Measurements from ENCODE around the gene SPPL2A. TPM values are rescaled to one million over a fixed set of nuclear protein-coding genes. Genes with fewer than 3 reads are reported as not detected.

The SPPL2A gene
- total and polyA plus RNA-seq, 10 of the 15 experiments (the other 5 are each of a cell fraction or from before 2014, with no cell fraction given): 11.3 to 83.8 (median 44.0) TPM

- TF ChIP-seq BCL3 (IDR thresholded peaks at IDR 0.05; ENCODE audit: borderline replicate concordance, insufficient read depth, low read depth, low read length, poor library complexity, severe bottlenecking) (no peak), ELK1 (IDR thresholded peaks at IDR 0.05; ENCODE audit: low read depth, low read length) (no peak)
These were observed 28.7 kb downstream of the SPPL2A start (continued) for GRCh38 chr15:50736823-50737222.

- ChIA-PET POLR2A (no interaction called here), RAD21 (ENCODE audit: unreplicated experiment) (no interaction called here), CTCF (no interaction called here), SMC1A (ENCODE audit: uncharacterized antibody, unreplicated experiment) (interaction anchor here (0.6 kb wide), 1 partner anchor 161 kb away, joined by 3 read pairs; no protein-coding TSS in a partner anchor)
- 100% methylated on average over 4 of the region's 4 CpGs for WGBS (ENCODE audit: insufficient coverage, insufficient replicate concordance, low lambda C conversion rate, missing lambda C conversion rate)
- H3K27ac ChIP-seq (ENCODE audit: control insufficient read depth, insufficient read depth): no peak overlapping the region
- no peaks in the 10 kb centered on the region; the same call in 2 of the 3 replicates for H3K9me3 ChIP-seq (replicated peaks; ENCODE audit: control insufficient read depth, insufficient read depth, low read length)
- H3K36me3 ChIP-seq (ENCODE audit: control insufficient read depth in 2 of 2, insufficient read depth in 2 of 2, low read length in 1 of 2): peaks cover 3 to 17% of the 10 kb centered on the region in 2 experiments
- no peak overlapping the region for H2AFZ ChIP-seq (ENCODE audit: control insufficient read depth, low read depth, low read length)
- TSS peak; percentile 25 for BruUV-seq (replicated peaks)
- H3K27me3 ChIP-seq (replicated peaks in 1 of 2; ENCODE audit: control insufficient read depth in 2 of 2, insufficient read depth in 2 of 2, low read length in 1 of 2): no peaks in the 10 kb centered on the region
- H3K9ac ChIP-seq (ENCODE audit: control insufficient read depth, insufficient read depth, low read length): no peak overlapping the region
- no peaks in the 10 kb centered on the region for H4K20me1 ChIP-seq (ENCODE audit: control insufficient read depth, insufficient read depth)
- no peak overlapping the region for H3K4me2 ChIP-seq (ENCODE audit: control insufficient read depth, insufficient read depth)
- H3K4me1 ChIP-seq (ENCODE audit: control insufficient read depth, insufficient read depth, low read length): no peaks in the 10 kb centered on the region
- DNase-seq (ENCODE audit: low read depth, low spot score) (no peak), ATAC-seq (no peak), FAIRE-seq (no peak)
- no peaks in the 10 kb centered on the region for H3K79me2 ChIP-seq (ENCODE audit: control insufficient read depth, insufficient read depth, low read length)
- intact Hi-C loops (cut with micrococcal nuclease; ENCODE audit: unreplicated experiment): no loop called here
- in situ Hi-C loops (cut with MboI): no loop called here
- no peak overlapping the region for H3K4me3 ChIP-seq
- TF ChIP-seq NRF1 (conservative IDR thresholded peaks at IDR 0.05; ENCODE audit: low read depth, low read length) (no peak), FOXK2 (IDR thresholded peaks at IDR 0.05) (no peak), SIN3A (IDR thresholded peaks at IDR 0.05; ENCODE audit: low read depth, low read length) (no peak), ASH2L (IDR thresholded peaks at IDR 0.05; ENCODE audit: borderline replicate concordance, low read depth) (no peak), HDGF (IDR thresholded peaks at IDR 0.05) (no peak), ZNF687 (IDR thresholded peaks at IDR 0.05) (no peak), MTA3 (IDR thresholded peaks at IDR 0.05; ENCODE audit: borderline replicate concordance, low read length) (no peak), KAT2A (conservative IDR thresholded peaks at IDR 0.05; ENCODE audit: control insufficient read depth, low read depth, low read length) (no peak), HDAC2 (IDR thresholded peaks at IDR 0.05) (no peak), CTCF (IDR thresholded peaks at IDR 0.05 in 2 of 3, conservative IDR thresholded peaks at IDR 0.05 in 1 of 3; ENCODE audit: control insufficient read depth in 2 of 3, extremely low read depth in 1 of 3, insufficient read depth in 1 of 3, low read depth in 3 of 3, low read length in 3 of 3) (no peak), ZNF274 (IDR thresholded peaks at IDR 0.05; ENCODE audit: insufficient read depth, insufficient read length) (no peak)
These were observed 30.4 kb downstream of the SPPL2A start for GRCh38 chr15:50735156-50735555.

All from GM12878 (cell line).